Peyer's patch (tissue), 4 donors: ENCODE results near the gene BBS4. TPM values are rescaled to one million over a fixed set of nuclear protein-coding genes. Genes with fewer than 3 reads are reported as not detected.

Experiments used
- DNase-seq, 3 donors: peaks; one replicate each; pipeline ENCODE4 v3.0.0-alpha.2; 2017 to 2019
- H3K27ac ChIP-seq, 4 donors: fragments of 200-600 bp; sonication (generic); one replicate each; pipeline ENCODE4 v1.5.1; 2016 to 2019
- H3K27me3 ChIP-seq, 2 donors: fragments of 200-600 bp; sonication (generic); one replicate each; pipeline ENCODE4 v1.5.1; 2019
- H3K36me3 ChIP-seq, 3 donors: fragments of 200-600 bp; sonication (generic); one replicate each; pipeline ENCODE4 v1.5.1; 2016 to 2019
- H3K4me1 ChIP-seq, 4 donors: fragments of 200-600 bp; sonication (generic); one replicate each; pipeline ENCODE4 v1.5.1; 2016 to 2019
- H3K4me3 ChIP-seq, 4 donors: fragments of 200-600 bp; sonication (generic); 1 replicate in 3 of 4; 2 replicates in 1 of 4; pipeline ENCODE4 v1.5.1; 2016 to 2019; ENCODE audit warnings: mild to moderate bottlenecking in 1 of 4
- H3K9me3 ChIP-seq, 4 donors: fragments of 200-600 bp; sonication (generic); one replicate each; pipeline ENCODE4 v1.5.1; 2016 to 2019; ENCODE audit warnings: mild to moderate bottlenecking in 1 of 4
- CTCF ChIP-seq, 6 experiments: fragments of 450-650 bp in 4 of 6; fragments of 200-600 bp in 2 of 6; sonication (generic) in 1 of 6; IDR thresholded peaks; one replicate each; pipeline ENCODE4 v1.5.1; 2017 to 2019; ENCODE audit warnings: antibody characterized with exemption in 6 of 6, mild to moderate bottlenecking in 3 of 6, moderate library complexity in 1 of 6
- POLR2A ChIP-seq, 2 donors: fragments of 450-650 bp; IDR thresholded peaks; one replicate each; pipeline ENCODE4 v1.5.1; 2017; ENCODE audit warnings: antibody characterized with exemption in 2 of 2, mild to moderate bottlenecking in 2 of 2, moderate library complexity in 2 of 2
- total RNA-seq, 4 donors: library from RNA; depleted of rRNA; stranded (reverse); fragments of >200 nt; gene quantifications; one replicate each; pipeline ENCODE4 v1.1.0, GENCODE V29; 2016

The BBS4 gene
- total RNA-seq, 4 donors from 2014 or later = 13.8 to 37.3 (median 24.7) TPM

- TF ChIP-seq CTCF (IDR thresholded peaks at IDR 0.05) = no peak
- no peak for TF ChIP-seq POLR2A (IDR thresholded peaks at IDR 0.05)
- DNase-seq = no peak
- Histone ChIP-seq H3K9me3 (no peaks in the 10 kb centered on the region), H3K27me3 (no peaks in the 10 kb centered on the region), H3K4me1 (peaks cover 0 to 28% (median 2%) of the 10 kb centered on the region in 4 donors), H3K36me3 (peaks cover 0 to 31% (median 0%) of the 10 kb centered on the region in 3 donors), H3K27ac (no peak overlapping the region), H3K4me3 (no peak overlapping the region)
Measured at GRCh38 chr15:72778796-72779195, 92.8 kb downstream of the BBS4 start.

GRCh38 chr15:72781631-72782030 is 95.6 kb downstream of the BBS4 start:
- Histone ChIP-seq H3K4me1 (peaks cover 2 to 27% (median 7%) of the 10 kb centered on the region in 4 donors), H3K9me3 (no peaks in the 10 kb centered on the region), H3K27ac (no peak overlapping the region), H3K4me3 (peak overlapping the region in 1 of 4 donors; percentile 97), H3K27me3 (no peaks in the 10 kb centered on the region), H3K36me3 (peaks cover 0 to 18% (median 0%) of the 10 kb centered on the region in 3 donors)
- TF ChIP-seq CTCF (IDR thresholded peaks at IDR 0.05) = no peak
- no peak for TF ChIP-seq POLR2A (IDR thresholded peaks at IDR 0.05)
- no peak for DNase-seq

- peaks cover 2 to 27% (median 7%) of the 10 kb centered on the region in 4 donors for H3K4me1 ChIP-seq
- TF ChIP-seq CTCF (IDR thresholded peaks at IDR 0.05) = no peak
- no peak for TF ChIP-seq POLR2A (IDR thresholded peaks at IDR 0.05)
- H3K27ac ChIP-seq = peak overlapping the region; percentile 93 to 96 (median 94)
- H3K27me3 ChIP-seq = no peaks in the 10 kb centered on the region
- peak overlapping the region; percentile 87 to 98 (median 92) for H3K4me3 ChIP-seq
- H3K36me3 ChIP-seq = peaks cover 0 to 18% (median 0%) of the 10 kb centered on the region in 3 donors
- DNase-seq = no peak
- H3K9me3 ChIP-seq = no peaks in the 10 kb centered on the region
Measured at GRCh38 chr15:72782274-72783003, 96.4 kb downstream of the BBS4 start.

- Histone ChIP-seq H3K4me3 (peak overlapping the region; percentile 87 to 98 (median 92)), H3K27me3 (no peaks in the 10 kb centered on the region), H3K9me3 (no peaks in the 10 kb centered on the region), H3K27ac (peak overlapping the region; percentile 93 to 96 (median 94)), H3K36me3 (peaks cover 0 to 14% (median 0%) of the 10 kb centered on the region in 3 donors), H3K4me1 (peaks cover 2 to 27% (median 7%) of the 10 kb centered on the region in 4 donors)
- peak in 2 of 3 donors; percentile 48 to 67 for DNase-seq
- TF ChIP-seq POLR2A (IDR thresholded peaks at IDR 0.05) (no peak), CTCF (IDR thresholded peaks at IDR 0.05) (no peak)
Measured at GRCh38 chr15:72783004-72783639, 97.1 kb downstream of the BBS4 start.

GRCh38 chr15:72783640-72784455 is 97.8 kb downstream of the BBS4 start, which contains the start of gene ADPGK:
TSS of gene ADPGK (minus strand) at chr15:72783758. CDS start at chr15:72783691, 67 bp downstream.
- no peaks in the 10 kb centered on the region for H3K9me3 ChIP-seq
- peaks cover 2 to 27% (median 7%) of the 10 kb centered on the region in 4 donors for H3K4me1 ChIP-seq
- peak within 1 kb of the TSS; percentile 87 to 98 (median 92) for H3K4me3 ChIP-seq
- H3K27ac ChIP-seq = peak within 1 kb of the TSS; percentile 93 to 96 (median 94)
- TF ChIP-seq CTCF (IDR thresholded peaks at IDR 0.05) (peak; percentile 29 to 75 (median 67)), POLR2A (IDR thresholded peaks at IDR 0.05) (peak; percentile 79 to 87)
- no peaks in the 10 kb centered on the region for H3K27me3 ChIP-seq
- H3K36me3 ChIP-seq = peaks cover 0 to 7% (median 0%) of the 10 kb centered on the region in 3 donors
- peak; percentile 86 to 95 (median 94) for DNase-seq
